ENCODE measurements around the gene RALBP1.
"Not testable (repeated sequence)": the region's sequence is repeated elsewhere in the genome, so short reads cannot be mapped to it uniquely, and the experiment has no call there.

RALBP1 gene

GRCh38 chr18:9475643-9476591, 604 bp downstream of the RALBP1 start:
- no peak for TF ChIP-seq CTCF (IDR thresholded peaks at IDR 0.05; ENCODE audit: unreplicated experiment in 3 of 3)

GRCh38 chr18:9476949-9477348, 1.6 kb downstream of the RALBP1 start:
- peak overlapping the region; percentile 72 to 92 (median 89) for H3K27ac Mint-ChIP-seq
- H3K4me3 Mint-ChIP-seq, result peak overlapping the region; percentile 86 to 95 (median 89)
- peaks cover 26% of the 10 kb centered on the region for H3K36me3 Mint-ChIP-seq (ENCODE audit: low read depth)
- not testable (repeated sequence) for H3K27me3 Mint-ChIP-seq (ENCODE audit: low read depth); H3K9me3 Mint-ChIP-seq
- peaks cover 25% of the 10 kb centered on the region for H3K4me1 Mint-ChIP-seq

More at GRCh38 chr18:9475643-9476591, 604 bp downstream of the RALBP1 start:
- H3K4me1 Mint-ChIP-seq, result peaks cover 25% of the 10 kb centered on the region
- H3K36me3 Mint-ChIP-seq (ENCODE audit: low read depth), result peaks cover 19% of the 10 kb centered on the region
- peaks cover 4% of the 10 kb centered on the region for H3K27me3 Mint-ChIP-seq (ENCODE audit: low read depth)
- H3K27ac Mint-ChIP-seq, result peak overlapping the region; percentile 94 to 99 (median 97)
- H3K4me3 Mint-ChIP-seq, result peak overlapping the region; percentile 95 to 97 (median 97)
- H3K9me3 Mint-ChIP-seq, result no peaks in the 10 kb centered on the region

GRCh38 chr18:9477509-9477908, 2.2 kb downstream of the RALBP1 start:
- peaks cover 25% of the 10 kb centered on the region for H3K4me1 Mint-ChIP-seq
- peaks cover 31% of the 10 kb centered on the region for H3K36me3 Mint-ChIP-seq (ENCODE audit: low read depth)
- H3K27ac Mint-ChIP-seq, result peak overlapping the region in 1 of 3 experiments; percentile 72
- no peaks in the 10 kb centered on the region for H3K9me3 Mint-ChIP-seq
- H3K27me3 Mint-ChIP-seq (ENCODE audit: low read depth), result peaks cover 4% of the 10 kb centered on the region
- no peak for TF ChIP-seq CTCF (IDR thresholded peaks at IDR 0.05; ENCODE audit: unreplicated experiment in 3 of 3)
- peak overlapping the region in 2 of 3 experiments; percentile 86 to 89 for H3K4me3 Mint-ChIP-seq

- TF ChIP-seq CTCF (IDR thresholded peaks at IDR 0.05; ENCODE audit: unreplicated experiment in 3 of 3), result no peak
- Mint-ChIP-seq H3K27me3 (ENCODE audit: low read depth) (peaks cover 4% of the 10 kb centered on the region), H3K36me3 (ENCODE audit: low read depth) (peaks cover 41% of the 10 kb centered on the region), H3K4me3 (no peak overlapping the region), H3K4me1 (peaks cover 25% of the 10 kb centered on the region), H3K9me3 (peaks cover 4% of the 10 kb centered on the region), H3K27ac (no peak overlapping the region)
These were observed 3.2 kb downstream of the RALBP1 start for GRCh38 chr18:9478545-9478944.

- TF ChIP-seq CTCF (IDR thresholded peaks at IDR 0.05; ENCODE audit: unreplicated experiment in 3 of 3), result no peak
- Mint-ChIP-seq H3K27me3 (ENCODE audit: low read depth) (peaks cover 4% of the 10 kb centered on the region), H3K36me3 (ENCODE audit: low read depth) (peaks cover 66% of the 10 kb centered on the region), H3K9me3 (peaks cover 15% of the 10 kb centered on the region), H3K27ac (peak overlapping the region in 1 of 3 experiments; percentile 48), H3K4me1 (peaks cover under 1% of the 10 kb centered on the region), H3K4me3 (no peak overlapping the region)
These were observed 7.5 kb downstream of the RALBP1 start for GRCh38 chr18:9482790-9483189.

- no peak for TF ChIP-seq CTCF (IDR thresholded peaks at IDR 0.05; ENCODE audit: unreplicated experiment in 3 of 3)
- H3K27me3 Mint-ChIP-seq (ENCODE audit: low read depth), result no peaks in the 10 kb centered on the region
- peaks cover 72% of the 10 kb centered on the region for H3K36me3 Mint-ChIP-seq (ENCODE audit: low read depth)
- H3K4me3 Mint-ChIP-seq, result no peak overlapping the region
- peaks cover 20% of the 10 kb centered on the region for H3K9me3 Mint-ChIP-seq
- no peak overlapping the region for H3K27ac Mint-ChIP-seq
- no peaks in the 10 kb centered on the region for H3K4me1 Mint-ChIP-seq
These were observed 8.2 kb downstream of the RALBP1 start for GRCh38 chr18:9483526-9483925.

- H3K27ac Mint-ChIP-seq; H3K4me1 Mint-ChIP-seq; H3K27me3 Mint-ChIP-seq (ENCODE audit: low read depth); H3K4me3 Mint-ChIP-seq: not testable (repeated sequence)
- peaks cover 20% of the 10 kb centered on the region for H3K9me3 Mint-ChIP-seq
- H3K36me3 Mint-ChIP-seq (ENCODE audit: low read depth), result peaks cover 72% of the 10 kb centered on the region
These were observed 9.5 kb downstream of the RALBP1 start for GRCh38 chr18:9484856-9485255.

Data from nephron (organoid).